Dendritic cell treated with granulocyte-macrophage colony-stimulating factor and Interleukin-4, amounts not matched to agents 40 ng/mL and 50 ng/mL, for 4 days (primary cell): Measurements from ENCODE around the gene TTLL10.
"Not testable (repeated sequence)": the region's sequence is repeated elsewhere in the genome, so short reads cannot be mapped to it uniquely, and the experiment has no call there.

Experiments
- H3K27ac Mint-ChIP-seq: one replicate; pipeline ENCODE4 v1.8.0; 2022; ENCODE audit warnings: mild to moderate bottlenecking, mixed read lengths
- H3K27me3 Mint-ChIP-seq: one replicate; pipeline ENCODE4 v1.8.0; 2022; ENCODE audit warnings: mild to moderate bottlenecking, mixed read lengths
- H3K36me3 Mint-ChIP-seq: one replicate; pipeline ENCODE4 v1.8.0; 2022; ENCODE audit warnings: low read depth, mixed read lengths
- H3K4me1 Mint-ChIP-seq: one replicate; pipeline ENCODE4 v1.8.0; 2022; ENCODE audit warnings: low read depth, mixed read lengths
- H3K4me3 Mint-ChIP-seq: one replicate; pipeline ENCODE4 v1.8.0; 2022; ENCODE audit warnings: mild to moderate bottlenecking, moderate library complexity, mixed read lengths
- H3K9me3 Mint-ChIP-seq: one replicate; pipeline ENCODE4 v1.8.0; 2022; ENCODE audit warnings: mixed read lengths
- intact Hi-C: fragments of 100-400 bp; cut with micrococcal nuclease; formaldehyde crosslinking; loops from one replicate; pipeline ENCODE4 v1.15.0; 2022

Gene TTLL10

GRCh38 chr1:1134300-1134970 lies 39.2 kb upstream of the TTLL10 start:
- peaks cover 38% of the 10 kb centered on the region for H3K27me3 Mint-ChIP-seq
- intact Hi-C loops, result no loop called here
- no peak overlapping the region for H3K27ac Mint-ChIP-seq
- peaks cover 5% of the 10 kb centered on the region for H3K4me1 Mint-ChIP-seq
- H3K36me3 Mint-ChIP-seq, result no peaks in the 10 kb centered on the region
- H3K9me3 Mint-ChIP-seq, result no peaks in the 10 kb centered on the region
- H3K4me3 Mint-ChIP-seq, result no peak overlapping the region

DNA sequence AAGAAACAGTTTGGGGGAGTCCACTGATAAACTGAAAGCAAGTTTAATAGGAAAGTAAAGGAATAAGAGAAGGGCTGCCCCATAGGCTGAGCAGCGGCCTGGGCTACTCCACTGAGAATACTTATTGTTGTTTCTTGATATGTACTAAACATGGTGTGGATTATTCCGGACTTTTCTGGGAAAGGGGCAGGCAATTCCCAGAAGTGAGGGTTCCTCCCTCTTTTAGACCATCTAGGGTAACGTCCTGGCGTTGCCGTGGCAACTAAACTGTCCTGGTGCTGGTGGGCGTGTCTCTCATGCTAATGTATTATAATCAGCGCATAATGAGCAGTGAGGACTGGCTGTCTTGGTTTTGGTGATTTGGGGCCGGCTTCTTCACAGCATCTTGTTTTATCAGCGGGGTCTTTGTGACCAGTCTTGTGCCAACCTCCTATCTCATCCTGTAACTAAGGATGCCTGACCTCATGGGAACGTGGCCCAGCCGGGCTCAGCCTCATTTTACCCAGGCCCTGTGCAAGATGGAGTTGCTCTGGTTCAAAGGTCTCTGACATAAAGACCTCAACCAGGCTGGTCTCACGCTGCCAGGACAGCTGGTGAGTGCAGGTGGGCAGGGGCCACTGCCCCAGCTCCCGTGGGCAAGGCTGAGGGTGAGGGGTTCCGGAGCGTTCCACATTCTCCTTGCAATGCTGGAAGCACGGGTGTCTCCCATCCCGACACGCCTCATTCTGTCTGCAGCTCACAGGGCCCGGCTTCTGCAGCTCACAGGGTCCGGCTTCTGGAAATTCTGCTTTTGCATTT lies 38.1 kb upstream of the TTLL10 start:
- Mint-ChIP-seq H3K4me1 (peaks cover 5% of the 10 kb centered on the region), H3K27me3 (peaks cover 36% of the 10 kb centered on the region), H3K36me3 (no peaks in the 10 kb centered on the region), H3K4me3 (no peak overlapping the region), H3K27ac (no peak overlapping the region), H3K9me3 (no peaks in the 10 kb centered on the region)
- intact Hi-C loops, result no loop called here

DNA sequence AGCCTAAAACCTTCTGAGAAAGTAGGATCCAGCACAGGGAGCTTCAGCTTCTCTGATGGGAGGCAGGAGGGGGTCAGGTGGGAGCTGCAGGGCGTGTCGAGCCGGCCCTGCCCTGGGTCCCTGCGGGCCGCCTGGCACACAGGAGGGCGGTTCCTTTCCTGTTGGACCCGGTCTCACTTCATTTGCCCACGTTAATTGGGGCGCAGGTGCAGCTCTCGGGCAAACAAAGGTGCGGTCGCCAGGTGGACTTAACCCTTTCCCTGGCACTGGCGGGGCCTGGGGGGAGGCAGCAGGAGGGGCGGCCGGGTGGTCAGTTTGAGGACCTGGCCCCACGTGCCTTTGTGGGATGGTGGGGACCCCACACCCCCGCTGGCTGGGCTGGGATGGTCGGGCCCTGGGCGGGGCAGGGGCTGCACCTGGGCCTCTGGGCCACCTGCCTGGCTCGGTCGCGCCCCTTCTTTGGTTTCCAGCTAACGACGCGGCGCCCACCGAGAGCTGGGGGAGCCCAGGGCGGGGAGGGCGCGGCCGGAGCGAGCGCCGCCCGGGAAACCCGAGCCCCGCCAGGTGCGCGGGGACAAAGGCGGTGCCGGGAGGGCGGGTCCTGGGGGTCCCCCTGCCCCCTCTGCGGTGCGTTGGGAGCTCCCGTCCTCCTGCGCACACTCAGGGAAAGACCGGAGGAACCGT lies 37.0 kb upstream of the TTLL10 start:
- Mint-ChIP-seq H3K9me3 (no peaks in the 10 kb centered on the region), H3K36me3 (no peaks in the 10 kb centered on the region), H3K27me3 (peaks cover 37% of the 10 kb centered on the region), H3K4me1 (peaks cover 5% of the 10 kb centered on the region), H3K27ac (no peak overlapping the region), H3K4me3 (no peak overlapping the region)
- intact Hi-C loops, result no loop called here

DNA sequence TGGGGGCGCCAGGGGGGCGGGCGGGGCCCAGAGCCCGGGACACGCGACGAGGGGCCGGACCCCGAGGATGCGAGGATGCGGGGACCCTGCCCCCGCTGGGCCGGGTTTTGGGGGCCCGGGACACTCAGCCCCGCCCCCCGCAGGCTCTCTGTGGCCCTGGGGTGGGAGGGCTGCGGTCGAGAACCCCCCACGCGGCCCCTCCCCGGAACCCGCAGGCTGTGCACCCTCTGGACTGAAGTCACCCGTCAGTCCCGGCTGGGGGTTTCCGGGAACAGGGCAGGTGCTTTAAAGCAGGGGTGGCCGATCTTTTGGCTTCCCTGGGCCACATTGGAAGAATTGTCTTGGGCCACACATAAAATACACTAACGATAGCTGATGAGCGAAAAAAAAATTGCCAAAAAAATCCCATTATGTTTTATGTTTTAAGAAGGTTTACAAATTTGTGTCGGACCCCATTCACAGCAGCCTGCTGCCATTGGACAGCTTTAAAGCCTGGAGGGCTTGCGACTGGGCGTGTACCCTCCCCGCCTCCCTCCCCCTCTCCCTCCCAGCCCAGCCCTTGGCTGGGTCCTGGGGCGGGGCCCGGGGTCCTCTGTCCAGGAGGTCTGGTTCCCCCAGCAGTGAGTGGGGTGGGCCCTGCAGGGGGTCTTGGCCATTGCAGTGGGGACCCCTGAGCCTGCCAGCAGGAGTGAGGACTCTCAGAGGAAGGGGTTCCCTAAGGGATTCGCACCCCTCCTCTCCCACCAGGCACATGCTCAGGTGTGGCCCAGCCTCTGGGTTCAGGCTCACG lies 36.2 kb upstream of the TTLL10 start:
- Mint-ChIP-seq H3K4me1 (peaks cover 5% of the 10 kb centered on the region), H3K27ac (no peak overlapping the region), H3K4me3 (no peak overlapping the region), H3K27me3 (peaks cover 38% of the 10 kb centered on the region), H3K36me3 (no peaks in the 10 kb centered on the region), H3K9me3 (no peaks in the 10 kb centered on the region)
- intact Hi-C loops, result no loop called here

- H3K4me3 Mint-ChIP-seq, result no peak overlapping the region
- intact Hi-C loops, result no loop called here
- peaks cover 43% of the 10 kb centered on the region for H3K27me3 Mint-ChIP-seq
- H3K4me1 Mint-ChIP-seq, result peaks cover 13% of the 10 kb centered on the region
- H3K27ac Mint-ChIP-seq, result no peak overlapping the region
- H3K9me3 Mint-ChIP-seq, result no peaks in the 10 kb centered on the region
- H3K36me3 Mint-ChIP-seq, result no peaks in the 10 kb centered on the region
These were observed 33.0 kb upstream of the TTLL10 start for GRCh38 chr1:1140673-1141072.

GRCh38 chr1:1141244-1141910 lies 32.3 kb upstream of the TTLL10 start:
- no peaks in the 10 kb centered on the region for H3K36me3 Mint-ChIP-seq

DNA sequence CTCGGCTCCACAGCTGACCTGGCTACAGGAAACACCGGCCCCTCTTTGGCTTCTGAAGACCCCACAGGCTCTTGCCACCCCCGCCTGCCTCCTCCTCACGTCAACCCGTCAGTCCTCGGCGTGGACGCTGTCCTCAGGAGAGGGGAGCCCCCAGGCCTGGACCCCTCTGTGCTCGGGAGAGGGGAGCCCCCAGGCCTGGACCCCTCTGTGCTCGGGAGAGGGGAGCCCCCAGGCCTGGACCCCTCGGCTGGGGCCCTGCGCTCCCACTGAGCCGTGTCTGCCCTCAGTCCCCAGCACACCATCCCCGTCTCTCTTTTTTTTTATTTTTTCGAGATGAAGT lies 31.8 kb upstream of the TTLL10 start:
- peaks cover 13% of the 10 kb centered on the region for H3K4me1 Mint-ChIP-seq
- H3K27me3 Mint-ChIP-seq, result peaks cover 36% of the 10 kb centered on the region
- intact Hi-C loops, result no loop called here
- no peak overlapping the region for H3K4me3 Mint-ChIP-seq
- no peaks in the 10 kb centered on the region for H3K36me3 Mint-ChIP-seq
- no peaks in the 10 kb centered on the region for H3K9me3 Mint-ChIP-seq
- H3K27ac Mint-ChIP-seq, result no peak overlapping the region

More at GRCh38 chr1:1141244-1141910, 32.3 kb upstream of the TTLL10 start:
- no peak overlapping the region for H3K4me3 Mint-ChIP-seq
- intact Hi-C loops, result no loop called here
- H3K4me1 Mint-ChIP-seq, result peaks cover 13% of the 10 kb centered on the region
- no peaks in the 10 kb centered on the region for H3K9me3 Mint-ChIP-seq
- H3K27me3 Mint-ChIP-seq, result peaks cover 36% of the 10 kb centered on the region
- H3K27ac Mint-ChIP-seq, result no peak overlapping the region

GRCh38 chr1:1142352-1142751 lies 31.3 kb upstream of the TTLL10 start:
- Mint-ChIP-seq H3K4me1 (peaks cover 11% of the 10 kb centered on the region), H3K27me3 (peaks cover 34% of the 10 kb centered on the region)
- H3K9me3 Mint-ChIP-seq, H3K4me3 Mint-ChIP-seq, H3K27ac Mint-ChIP-seq, H3K36me3 Mint-ChIP-seq, intact Hi-C loops: not testable (repeated sequence)

GRCh38 chr1:1142844-1143243 lies 30.8 kb upstream of the TTLL10 start:
- Mint-ChIP-seq H3K27me3 (peaks cover 30% of the 10 kb centered on the region), H3K4me1 (peaks cover 8% of the 10 kb centered on the region), H3K9me3 (no peaks in the 10 kb centered on the region), H3K27ac (no peak overlapping the region), H3K4me3 (no peak overlapping the region), H3K36me3 (no peaks in the 10 kb centered on the region)
- intact Hi-C loops, result no loop called here

DNA sequence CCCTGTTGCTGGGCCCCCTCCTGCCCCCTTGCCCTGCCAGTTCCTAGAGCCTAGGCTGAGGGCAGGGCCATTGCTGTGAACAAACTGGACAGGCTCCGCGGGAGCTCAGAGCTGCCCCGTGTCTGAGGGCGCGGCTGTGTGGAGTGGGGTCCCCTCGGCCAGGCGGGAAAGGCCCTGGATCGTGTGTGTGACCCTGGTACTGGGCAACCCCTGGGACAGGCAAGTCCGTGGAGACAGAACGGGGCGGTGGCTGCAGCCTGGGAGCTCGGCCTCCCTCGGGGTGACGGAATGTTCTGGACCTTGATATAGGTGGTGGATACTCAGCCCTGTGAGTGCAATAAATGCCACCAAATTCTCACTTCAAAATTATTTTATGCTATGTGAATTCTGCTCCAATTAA lies 30.0 kb upstream of the TTLL10 start:
- intact Hi-C loops, result no loop called here
- peaks cover 22% of the 10 kb centered on the region for H3K27me3 Mint-ChIP-seq
- no peaks in the 10 kb centered on the region for H3K9me3 Mint-ChIP-seq
- no peak overlapping the region for H3K27ac Mint-ChIP-seq
- H3K36me3 Mint-ChIP-seq, result no peaks in the 10 kb centered on the region
- H3K4me1 Mint-ChIP-seq, result peaks cover 8% of the 10 kb centered on the region
- no peak overlapping the region for H3K4me3 Mint-ChIP-seq

DNA sequence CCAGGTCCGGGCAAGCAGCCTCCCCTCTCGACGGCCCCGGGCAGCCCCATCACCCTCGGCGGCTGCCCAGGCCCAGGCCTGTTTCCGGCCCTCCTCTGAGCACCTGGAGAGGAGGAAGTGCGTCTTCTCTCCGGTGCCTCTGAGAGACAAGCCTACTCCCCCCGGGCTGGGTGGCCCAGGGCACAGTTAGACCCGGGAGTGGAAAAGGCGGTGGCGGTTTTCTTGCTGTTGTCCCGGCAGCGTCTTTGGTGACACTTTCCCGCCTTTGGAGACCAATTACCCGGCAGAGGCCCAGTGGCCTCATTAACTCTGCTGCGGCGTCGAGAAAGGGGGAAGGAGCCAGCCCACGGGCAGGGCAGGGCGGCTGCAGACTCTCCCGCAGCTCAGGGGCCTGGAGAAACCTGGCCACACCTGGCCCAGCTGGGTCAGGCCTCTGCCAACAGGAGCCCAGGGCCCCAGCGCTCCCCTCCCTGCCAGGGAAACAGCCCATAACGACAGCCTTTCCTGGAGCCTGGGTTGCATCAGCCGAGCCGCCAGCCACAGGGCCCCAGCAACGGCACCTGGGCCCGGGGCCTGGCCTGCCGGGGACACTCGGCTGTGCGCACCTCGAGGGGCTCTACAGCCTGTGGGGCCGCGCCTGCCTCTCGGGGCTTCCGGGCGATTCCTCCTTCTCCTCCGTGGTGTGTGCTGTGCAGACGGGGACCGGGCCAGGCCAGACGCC lies 29.4 kb upstream of the TTLL10 start:
- Mint-ChIP-seq H3K27me3 (peaks cover 18% of the 10 kb centered on the region), H3K36me3 (no peaks in the 10 kb centered on the region), H3K9me3 (no peaks in the 10 kb centered on the region), H3K4me3 (no peak overlapping the region), H3K4me1 (peaks cover 8% of the 10 kb centered on the region), H3K27ac (no peak overlapping the region)
- intact Hi-C loops, result no loop called here

- Mint-ChIP-seq H3K36me3 (no peaks in the 10 kb centered on the region), H3K9me3 (no peaks in the 10 kb centered on the region), H3K4me1 (peaks cover 8% of the 10 kb centered on the region), H3K27me3 (peaks cover 18% of the 10 kb centered on the region), H3K4me3 (no peak overlapping the region), H3K27ac (no peak overlapping the region)
- intact Hi-C loops, result no loop called here
These were observed 28.7 kb upstream of the TTLL10 start for GRCh38 chr1:1144843-1145546.
